ENCODE results near the gene PSMD6. TPM values are rescaled to one million over a fixed set of nuclear protein-coding genes. Genes with fewer than 3 reads are reported as not detected.

Gene PSMD6
- total RNA-seq, 1 donor from 2014 or later = 87.0 TPM

GRCh38 chr3:64058566-64058965, 35.3 kb upstream of the PSMD6 start:
- H3K27ac Mint-ChIP-seq (ENCODE audit: unreplicated experiment) = no peak overlapping the region
- H3K4me3 Mint-ChIP-seq (ENCODE audit: unreplicated experiment) = no peak overlapping the region
- no peaks in the 10 kb centered on the region for H3K36me3 Mint-ChIP-seq (ENCODE audit: low read depth, unreplicated experiment)
- peaks cover 38% of the 10 kb centered on the region for H3K4me1 Mint-ChIP-seq (ENCODE audit: unreplicated experiment)
- H3K9me3 Mint-ChIP-seq (ENCODE audit: unreplicated experiment) = no peaks in the 10 kb centered on the region
- DNase-seq (ENCODE audit: low spot score) = no peak
- H3K27me3 Mint-ChIP-seq (ENCODE audit: unreplicated experiment) = no peaks in the 10 kb centered on the region
- no peak for TF ChIP-seq CTCF (IDR thresholded peaks at IDR 0.05; ENCODE audit: unreplicated experiment)

- no peak for TF ChIP-seq CTCF (IDR thresholded peaks at IDR 0.05; ENCODE audit: unreplicated experiment)
- no peaks in the 10 kb centered on the region for H3K27me3 Mint-ChIP-seq (ENCODE audit: unreplicated experiment)
- peaks cover 27% of the 10 kb centered on the region for H3K4me1 Mint-ChIP-seq (ENCODE audit: unreplicated experiment)
- DNase-seq (ENCODE audit: low spot score) = no peak
- no peaks in the 10 kb centered on the region for H3K9me3 Mint-ChIP-seq (ENCODE audit: unreplicated experiment)
- no peaks in the 10 kb centered on the region for H3K36me3 Mint-ChIP-seq (ENCODE audit: low read depth, unreplicated experiment)
- H3K4me3 Mint-ChIP-seq (ENCODE audit: unreplicated experiment) = no peak overlapping the region
- H3K27ac Mint-ChIP-seq (ENCODE audit: unreplicated experiment) = no peak overlapping the region
Observed at GRCh38 chr3:64057231-64057630, 33.9 kb upstream of the PSMD6 start.

- Mint-ChIP-seq H3K27me3 (ENCODE audit: unreplicated experiment) (no peaks in the 10 kb centered on the region), H3K36me3 (ENCODE audit: low read depth, unreplicated experiment) (no peaks in the 10 kb centered on the region), H3K27ac (ENCODE audit: unreplicated experiment) (no peak overlapping the region), H3K4me3 (ENCODE audit: unreplicated experiment) (no peak overlapping the region), H3K9me3 (ENCODE audit: unreplicated experiment) (no peaks in the 10 kb centered on the region), H3K4me1 (ENCODE audit: unreplicated experiment) (peaks cover 25% of the 10 kb centered on the region)
- no peak for TF ChIP-seq CTCF (IDR thresholded peaks at IDR 0.05; ENCODE audit: unreplicated experiment)
- no peak for DNase-seq (ENCODE audit: low spot score)
Observed at GRCh38 chr3:64056606-64057180, 33.4 kb upstream of the PSMD6 start.

GRCh38 chr3:64055076-64055475, 31.8 kb upstream of the PSMD6 start:
- no peak overlapping the region for H3K27ac Mint-ChIP-seq (ENCODE audit: unreplicated experiment)
- H3K9me3 Mint-ChIP-seq (ENCODE audit: unreplicated experiment) = no peaks in the 10 kb centered on the region
- no peak overlapping the region for H3K4me3 Mint-ChIP-seq (ENCODE audit: unreplicated experiment)
- no peak for DNase-seq (ENCODE audit: low spot score)
- no peaks in the 10 kb centered on the region for H3K27me3 Mint-ChIP-seq (ENCODE audit: unreplicated experiment)
- no peak for TF ChIP-seq CTCF (IDR thresholded peaks at IDR 0.05; ENCODE audit: unreplicated experiment)
- no peaks in the 10 kb centered on the region for H3K36me3 Mint-ChIP-seq (ENCODE audit: low read depth, unreplicated experiment)
- H3K4me1 Mint-ChIP-seq (ENCODE audit: unreplicated experiment) = peaks cover 25% of the 10 kb centered on the region

- no peak for DNase-seq (ENCODE audit: low spot score)
- Mint-ChIP-seq H3K27ac (ENCODE audit: unreplicated experiment) (peak overlapping the region; percentile 86), H3K9me3 (ENCODE audit: unreplicated experiment) (no peaks in the 10 kb centered on the region), H3K4me3 (ENCODE audit: unreplicated experiment) (no peak overlapping the region), H3K27me3 (ENCODE audit: unreplicated experiment) (no peaks in the 10 kb centered on the region), H3K4me1 (ENCODE audit: unreplicated experiment) (peaks cover 25% of the 10 kb centered on the region), H3K36me3 (ENCODE audit: low read depth, unreplicated experiment) (no peaks in the 10 kb centered on the region)
- TF ChIP-seq CTCF (IDR thresholded peaks at IDR 0.05; ENCODE audit: unreplicated experiment) = no peak
Observed at GRCh38 chr3:64054488-64054887, 31.2 kb upstream of the PSMD6 start.

Data from endothelial cell (in vitro differentiated cells).